Breast epithelium (tissue), 4 donors: Measurements from ENCODE around the gene CYP26C1. TPM values are rescaled to one million over a fixed set of nuclear protein-coding genes. Genes with fewer than 3 reads are reported as not detected.
A peak's percentile ranks its signal among the peaks of the same experiment; 100 is the strongest.

Experiments used
- DNase-seq, 2 donors: peaks; one replicate each; pipeline ENCODE4 v3.0.0-alpha.2; 2019; ENCODE audit warnings: low spot score in 2 of 2
- H3K27ac ChIP-seq, 2 donors: fragments of 200-600 bp; sonication (generic) in 1 of 2; one replicate each; pipeline ENCODE4 v1.5.1; 2016 to 2019; ENCODE audit warnings: mild to moderate bottlenecking in 1 of 2
- H3K27me3 ChIP-seq, 2 donors: fragments of 200-600 bp; sonication (generic) in 1 of 2; one replicate each; pipeline versions ENCODE4 v1.5.1 to v1.6.0; 2017 to 2019; ENCODE audit warnings: control low read depth in 1 of 2, mild to moderate bottlenecking in 1 of 2
- H3K36me3 ChIP-seq: fragments of 200-600 bp; one replicate; pipeline ENCODE4 v1.5.1; 2019
- H3K4me1 ChIP-seq, 2 donors: fragments of 200-600 bp; sonication (generic); one replicate each; pipeline ENCODE4 v1.5.1; 2016 to 2019; ENCODE audit warnings: control low read depth in 1 of 2
- H3K4me3 ChIP-seq, 3 donors: fragments of 200-600 bp; sonication (generic); 1 replicate in 2 of 3; 2 replicates in 1 of 3; pipeline ENCODE4 v1.5.1; 2016 to 2019; ENCODE audit warnings: mild to moderate bottlenecking in 3 of 3, moderate library complexity in 2 of 3
- H3K9me3 ChIP-seq, 2 donors: fragments of 200-600 bp; sonication (generic) in 1 of 2; one replicate each; pipeline ENCODE4 v1.5.1; 2016 to 2019; ENCODE audit warnings: control low read depth in 1 of 2
- CTCF ChIP-seq, 3 donors: fragments of 450-650 bp; IDR thresholded peaks; one replicate each; pipeline ENCODE4 v1.5.1; 2016 to 2017; ENCODE audit warnings: antibody characterized with exemption in 3 of 3, mild to moderate bottlenecking in 3 of 3, moderate library complexity in 3 of 3
- POLR2A ChIP-seq: fragments of 450-650 bp; IDR thresholded peaks from one replicate; pipeline ENCODE4 v1.6.1; 2016; ENCODE audit warnings: antibody characterized with exemption, mild to moderate bottlenecking, moderate library complexity
- POLR2AphosphoS5 ChIP-seq, 3 donors: sonication (generic); formaldehyde crosslinking; IDR thresholded peaks; one replicate each; pipeline ENCODE4 v1.6.1; 2017; ENCODE audit warnings: antibody characterized with exemption in 3 of 3
- intact Hi-C: fragments of 100-400 bp; cut with DNase I; formaldehyde crosslinking; loops from one replicate; pipeline ENCODE4 v1.15.1; 2023; ENCODE audit warnings: low total_unique reads
- total RNA-seq, 3 donors: library from RNA; depleted of rRNA; stranded (reverse); fragments of >200 nt; gene quantifications; one replicate each; pipeline ENCODE4 v1.1.0, GENCODE V29; 2016

Gene CYP26C1
- total RNA-seq, 3 donors from 2014 or later, result 0.15 to 0.16 TPM; not detected in 1

- peaks cover 6 to 12% of the 10 kb centered on the region in 2 donors for H3K4me1 ChIP-seq
- DNase-seq, result peak in 1 of 2 donors; percentile 16
These were observed 11.7 kb downstream of the CYP26C1 start for GRCh38 chr10:93072225-93072712.

GRCh38 chr10:93072713-93073538 lies 12.3 kb downstream of the CYP26C1 start:
- TF ChIP-seq POLR2AphosphoS5 (IDR thresholded peaks at IDR 0.05) (no peak), CTCF (IDR thresholded peaks at IDR 0.05) (no peak), POLR2A (no peak)
- H3K27ac ChIP-seq, result no peak overlapping the region
- H3K36me3 ChIP-seq, result no peaks in the 10 kb centered on the region
- H3K9me3 ChIP-seq, result no peaks in the 10 kb centered on the region
- H3K4me3 ChIP-seq, result peak overlapping the region; percentile 6 to 65 (median 54)
- DNase-seq, result peak in 1 of 2 donors; percentile 15
- intact Hi-C loops, result no loop called here
- peaks cover 0 to 64% of the 10 kb centered on the region in 2 donors for H3K27me3 ChIP-seq
- peaks cover 6 to 12% of the 10 kb centered on the region in 2 donors for H3K4me1 ChIP-seq

More at GRCh38 chr10:93072225-93072712, 11.7 kb downstream of the CYP26C1 start:
- H3K27me3 ChIP-seq, result peaks cover 0 to 71% of the 10 kb centered on the region in 2 donors
- no peak overlapping the region for H3K27ac ChIP-seq
- intact Hi-C loops, result no loop called here
- TF ChIP-seq POLR2AphosphoS5 (IDR thresholded peaks at IDR 0.05) (no peak), CTCF (IDR thresholded peaks at IDR 0.05) (no peak), POLR2A (no peak)
- no peaks in the 10 kb centered on the region for H3K9me3 ChIP-seq
- H3K4me3 ChIP-seq, result peak overlapping the region; percentile 14 to 65 (median 54)
- no peaks in the 10 kb centered on the region for H3K36me3 ChIP-seq

- Histone ChIP-seq H3K4me3 (peak within 1 kb of the TSS; percentile 6 to 65 (median 54)), H3K27me3 (peaks cover 0 to 57% of the 10 kb centered on the region in 2 donors), H3K4me1 (peaks cover 6 to 12% of the 10 kb centered on the region in 2 donors), H3K36me3 (no peaks in the 10 kb centered on the region), H3K27ac (no peak within 1 kb of the TSS), H3K9me3 (no peaks in the 10 kb centered on the region)
- intact Hi-C loops, result no loop called here
- TF ChIP-seq CTCF (IDR thresholded peaks at IDR 0.05) (no peak), POLR2AphosphoS5 (IDR thresholded peaks at IDR 0.05) (no peak), POLR2A (no peak)
- DNase-seq, result peak in 1 of 2 donors; percentile 16
These were observed 13.0 kb downstream of the CYP26C1 start, which contains the start of gene CYP26A1 for GRCh38 chr10:93073539-93074146. CYP26A1 (plus strand) TSS chr10:93073893; CDS start chr10:93073935, 42 bp downstream.

- intact Hi-C loops, result no loop called here
- Histone ChIP-seq H3K4me3 (peak overlapping the region; percentile 6 to 65 (median 54)), H3K36me3 (no peaks in the 10 kb centered on the region), H3K4me1 (peaks cover 6 to 12% of the 10 kb centered on the region in 2 donors), H3K9me3 (no peaks in the 10 kb centered on the region), H3K27me3 (peaks cover 0 to 52% of the 10 kb centered on the region in 2 donors), H3K27ac (no peak overlapping the region)
- TF ChIP-seq POLR2AphosphoS5 (IDR thresholded peaks at IDR 0.05) (no peak), POLR2A (no peak), CTCF (IDR thresholded peaks at IDR 0.05) (no peak)
- peak in 1 of 2 donors; percentile 11 for DNase-seq
These were observed 13.6 kb downstream of the CYP26C1 start for GRCh38 chr10:93074147-93074596.
